Neural cell (in vitro differentiated cells): ENCODE measurements around the gene CEP295NL. TPM values are rescaled to one million over a fixed set of nuclear protein-coding genes. Genes with fewer than 3 reads are reported as not detected.

Experiments used
- H2AFZ ChIP-seq: fragments of 200-600, 300-800 bp; sonication (generic), shearing (Covaris generic); 2 replicates; pipeline ENCODE4 v1.6.0; 2014; ENCODE audit warnings: low read depth, mild to moderate bottlenecking, antibody characterized with exemption, low read length, moderate library complexity
- H3F3A ChIP-seq: fragments of 200-600 bp; shearing (Covaris generic); 2 replicates; pipeline ENCODE4 v1.6.1; 2016; ENCODE audit warnings: mild to moderate bottlenecking, moderate library complexity, mixed read lengths, antibody characterized with exemption, low read length; ENCODE audit not compliant: insufficient read depth, poor library complexity, severe bottlenecking
- H3K27ac ChIP-seq: fragments of 200-600, 300-800 bp; sonication (generic), shearing (Covaris generic); 2 replicates; pipeline ENCODE4 v1.5.1; 2014; ENCODE audit warnings: mild to moderate bottlenecking, low read length, moderate library complexity
- H3K27me3 ChIP-seq: fragments of 300-800, 200-600 bp; sonication (generic), shearing (Covaris generic); 2 replicates; pipeline ENCODE4 v1.6.0; 2014; ENCODE audit warnings: mild to moderate bottlenecking, low read depth, low read length, moderate library complexity; ENCODE audit not compliant: insufficient read depth
- H3K36me3 ChIP-seq: fragments of 300-800, 200-600 bp; sonication (generic), shearing (Covaris generic); 2 replicates; pipeline ENCODE4 v1.5.1; 2014; ENCODE audit warnings: mild to moderate bottlenecking, antibody characterized with exemption, low read length, moderate library complexity; ENCODE audit not compliant: insufficient read depth
- H3K4me2 ChIP-seq: fragments of 300-800, 200-600 bp; sonication (generic), shearing (Covaris generic); 2 replicates; pipeline ENCODE4 v1.6.0; 2014; ENCODE audit warnings: mild to moderate bottlenecking, low read length
- H3K4me3 ChIP-seq: fragments of 300-800, 200-600 bp; sonication (generic), shearing (Covaris generic); 2 replicates; pipeline ENCODE4 v1.5.1; 2014; ENCODE audit warnings: mild to moderate bottlenecking, low read length, moderate library complexity
- H3K79me2 ChIP-seq: fragments of 200-600 bp; shearing (Covaris generic); replicated peaks from 2 replicates; pipeline ENCODE4 v1.6.0; 2014; ENCODE audit warnings: mild to moderate bottlenecking, low read length, moderate library complexity; ENCODE audit not compliant: insufficient read depth
- H3K9ac ChIP-seq: fragments of 300-800, 200-600 bp; sonication (generic), shearing (Covaris generic); 2 replicates; pipeline ENCODE4 v1.6.1; 2016; ENCODE audit warnings: mild to moderate bottlenecking, low read length, mixed read lengths
- H3K9me2 ChIP-seq: fragments of 200-600 bp; shearing (Covaris generic); 2 replicates; pipeline ENCODE4 v1.6.1; 2016; ENCODE audit warnings: mild to moderate bottlenecking, low read length, mixed read lengths; ENCODE audit not compliant: insufficient read depth
- H3K9me3 ChIP-seq: fragments of 200-600, 300-800 bp; sonication (generic), shearing (Covaris generic); 2 replicates; pipeline ENCODE4 v1.6.1; 2016; ENCODE audit warnings: mild to moderate bottlenecking, mixed run types, low read length, moderate library complexity, mixed read lengths
- H4K20me1 ChIP-seq: fragments of 200-600 bp; shearing (Covaris generic); 2 replicates; pipeline ENCODE4 v1.6.1; 2016; ENCODE audit warnings: mild to moderate bottlenecking, mixed run types; ENCODE audit not compliant: insufficient read depth
- CTCF ChIP-seq: fragments of 450-650 bp; IDR thresholded peaks from 2 replicates; pipeline ENCODE4 v1.5.1; 2014; ENCODE audit warnings: antibody characterized with exemption, mild to moderate bottlenecking, moderate library complexity; ENCODE audit not compliant: poor library complexity, severe bottlenecking
- EP300 ChIP-seq: fragments of 450-650 bp; conservative IDR thresholded peaks from 2 replicates; pipeline ENCODE4 v1.6.1; 2014; ENCODE audit warnings: antibody characterized with exemption, mild to moderate bottlenecking, moderate library complexity; ENCODE audit not compliant: poor library complexity, severe bottlenecking
- EZH2 ChIP-seq: fragments of 200-600, 300-800 bp; shearing (Covaris generic), sonication (generic); IDR thresholded peaks from 2 replicates; pipeline ENCODE4 v1.6.1; 2014; ENCODE audit warnings: antibody characterized with exemption, low read length, borderline replicate concordance, mild to moderate bottlenecking; ENCODE audit not compliant: insufficient read depth, poor library complexity, severe bottlenecking
- MXI1 ChIP-seq: fragments of 450-650 bp; conservative IDR thresholded peaks from 2 replicates; pipeline ENCODE4 v1.6.1; 2014; ENCODE audit warnings: antibody characterized with exemption, mild to moderate bottlenecking; ENCODE audit not compliant: poor library complexity, severe bottlenecking
- POLR2AphosphoS5 ChIP-seq: IDR thresholded peaks from 2 replicates; pipeline ENCODE4 v1.6.1; 2012
- RAD21 ChIP-seq: fragments of 450-650 bp; conservative IDR thresholded peaks from 2 replicates; pipeline ENCODE4 v1.6.1; 2014; ENCODE audit warnings: antibody characterized with exemption, mild to moderate bottlenecking, moderate library complexity
- REST ChIP-seq: IDR thresholded peaks from 2 replicates; pipeline ENCODE4 v1.6.1; 2012; ENCODE audit warnings: borderline replicate concordance
- SMC3 ChIP-seq: fragments of 450-650 bp; conservative IDR thresholded peaks from 2 replicates; pipeline ENCODE4 v1.6.1; 2014; ENCODE audit warnings: antibody characterized with exemption, mild to moderate bottlenecking, moderate library complexity; ENCODE audit not compliant: poor library complexity
- TAF1 ChIP-seq: IDR thresholded peaks from 2 replicates; pipeline ENCODE4 v1.6.1; 2012; ENCODE audit warnings: low read depth
- polyA plus RNA-seq: library from polyadenylated mRNA; depleted of rRNA; stranded (reverse); fragments of >200 nt; gene quantifications from 2 replicates; pipeline ENCODE4 v1.2.3, GENCODE V29; 2014

The CEP295NL gene
- polyA plus RNA-seq, 1 donor from 2014 or later: not detected

GRCh38 chr17:78910497-78911284, 7.7 kb upstream of the CEP295NL start:
- H3K9me2 ChIP-seq: no peaks in the 10 kb centered on the region
- H3K4me2 ChIP-seq: no peak overlapping the region
- no peak for TF ChIP-seq MXI1
- TF ChIP-seq EZH2: no peak
- no peak for TF ChIP-seq TAF1
- TF ChIP-seq EP300: no peak
- no peak for TF ChIP-seq REST
- H3K36me3 ChIP-seq: no peaks in the 10 kb centered on the region
- H3K79me2 ChIP-seq: peaks cover 38% of the 10 kb centered on the region
- no peaks in the 10 kb centered on the region for H3K9me3 ChIP-seq
- no peak overlapping the region for H3K9ac ChIP-seq
- no peak overlapping the region for H3K27ac ChIP-seq
- H3K27me3 ChIP-seq: no peaks in the 10 kb centered on the region
- H4K20me1 ChIP-seq: no peaks in the 10 kb centered on the region
- H3F3A ChIP-seq: no peaks in the 10 kb centered on the region
- H3K4me3 ChIP-seq: no peak overlapping the region
- H2AFZ ChIP-seq: no peak overlapping the region

GRCh38 chr17:78908426-78908825, 5.4 kb upstream of the CEP295NL start:
- H2AFZ ChIP-seq: no peak overlapping the region
- no peaks in the 10 kb centered on the region for H4K20me1 ChIP-seq
- no peak overlapping the region for H3K4me3 ChIP-seq
- no peaks in the 10 kb centered on the region for H3K9me2 ChIP-seq
- no peaks in the 10 kb centered on the region for H3K9me3 ChIP-seq
- H3K79me2 ChIP-seq: peaks cover 46% of the 10 kb centered on the region
- H3K36me3 ChIP-seq: no peaks in the 10 kb centered on the region
- H3K9ac ChIP-seq: no peak overlapping the region
- no peaks in the 10 kb centered on the region for H3K27me3 ChIP-seq
- TF ChIP-seq SMC3: no peak
- TF ChIP-seq POLR2AphosphoS5: no peak
- no peak for TF ChIP-seq MXI1
- no peak for TF ChIP-seq TAF1
- TF ChIP-seq EP300: no peak
- TF ChIP-seq EZH2: no peak
- TF ChIP-seq CTCF: no peak
- no peak for TF ChIP-seq RAD21
- TF ChIP-seq REST: no peak
- H3F3A ChIP-seq: no peaks in the 10 kb centered on the region
- H3K27ac ChIP-seq: no peak overlapping the region
- H3K4me2 ChIP-seq: no peak overlapping the region
